HepG2 (cell line): Measurements from ENCODE around the gene ANKRD13D. TPM values are rescaled to one million over a fixed set of nuclear protein-coding genes. Genes with fewer than 3 reads are reported as not detected.
A peak's percentile ranks its signal among the peaks of the same experiment; 100 is the strongest.

Experiments used
- ARNTL ChIP-seq: sonication (generic); formaldehyde crosslinking; IDR thresholded peaks from 2 replicates; pipeline ENCODE4 v1.4.0; 2020; ENCODE audit warnings: mild to moderate bottlenecking, missing genetic modification reagents
- ATF1 ChIP-seq: IDR thresholded peaks from 2 replicates; pipeline ENCODE4 v1.6.1; 2016; ENCODE audit warnings: mild to moderate bottlenecking, control low read depth
- CENPBD1 ChIP-seq: sonication (generic); formaldehyde crosslinking; IDR thresholded peaks from 2 replicates; pipeline ENCODE4 v1.8.0; 2022; ENCODE audit warnings: missing genetic modification reagents, low read depth, mild to moderate bottlenecking, borderline replicate concordance
- GZF1 ChIP-seq: sonication (generic); formaldehyde crosslinking; IDR thresholded peaks from 2 replicates; pipeline ENCODE4 v1.5.1; 2020; ENCODE audit warnings: mild to moderate bottlenecking, missing genetic modification reagents
- HMGA1 ChIP-seq: sonication (generic); formaldehyde crosslinking; conservative IDR thresholded peaks from 2 replicates; pipeline ENCODE4 v1.4.0; 2020; ENCODE audit warnings: missing genetic modification reagents
- HNRNPH1 ChIP-seq: fragments of 200-400 bp; formaldehyde crosslinking; optimal IDR thresholded peaks from 2 replicates; pipeline ENCODE3; 2017; ENCODE audit warnings: mild to moderate bottlenecking, low read depth, low read length
- MYC ChIP-seq: sonication (generic); formaldehyde crosslinking; IDR thresholded peaks from 2 replicates; pipeline ENCODE4 v1.9.0; 2021; ENCODE audit warnings: missing genetic modification reagents, borderline replicate concordance
- NCOA2 ChIP-seq: sonication (generic); formaldehyde crosslinking; IDR thresholded peaks from 2 replicates; pipeline ENCODE4 v1.8.0; 2022; ENCODE audit warnings: inconsistent platforms
- PBX3 ChIP-seq: sonication (generic); formaldehyde crosslinking; IDR thresholded peaks from 2 replicates; pipeline ENCODE4 v1.8.1; 2023; ENCODE audit warnings: missing genetic modification reagents, inconsistent platforms, borderline replicate concordance
- PHF20 ChIP-seq: sonication (generic); formaldehyde crosslinking; IDR thresholded peaks from 2 replicates; pipeline ENCODE4 v1.5.0; 2020; ENCODE audit warnings: mild to moderate bottlenecking, missing genetic modification reagents
- POLR2G ChIP-seq: fragments of 200-400 bp; formaldehyde crosslinking; IDR thresholded peaks from 2 replicates; pipeline ENCODE4 v1.6.1; 2018; ENCODE audit warnings: mild to moderate bottlenecking, low read depth, low read length, moderate library complexity
- SMAD1 ChIP-seq: sonication (generic); formaldehyde crosslinking; IDR thresholded peaks from 2 replicates; pipeline ENCODE4 v1.4.0; 2020; ENCODE audit warnings: missing genetic modification reagents, low read depth, mild to moderate bottlenecking, borderline replicate concordance
- SNAPC4 ChIP-seq: sonication (generic); formaldehyde crosslinking; IDR thresholded peaks from 2 replicates; pipeline ENCODE4 v1.4.0; 2020; ENCODE audit warnings: mild to moderate bottlenecking, missing genetic modification reagents
- TFDP2 ChIP-seq: sonication (generic); formaldehyde crosslinking; IDR thresholded peaks from 2 replicates; pipeline ENCODE4 v1.4.0; 2020; ENCODE audit warnings: missing genetic modification reagents
- ZBTB37 ChIP-seq: sonication (generic); formaldehyde crosslinking; IDR thresholded peaks from 2 replicates; pipeline ENCODE4 v1.4.0; 2020; ENCODE audit warnings: mild to moderate bottlenecking, missing genetic modification reagents
- ZNF512B ChIP-seq: sonication (generic); formaldehyde crosslinking; IDR thresholded peaks from 2 replicates; pipeline ENCODE4 v1.5.1; 2020; ENCODE audit warnings: missing genetic modification reagents, mild to moderate bottlenecking, borderline replicate concordance
- polyA plus RNA-seq, 8 experiments: library from polyadenylated mRNA; depleted of rRNA in 3 of 8; stranded (reverse) in 7 of 8; unstranded in 1 of 8; fragments of >200 nt; fragmentation: Illumina TruSeq in 4 of 8; extraction: Trizol in 4 of 8; gene quantifications; 2 replicates each; pipeline versions ENCODE4 v1.2.1 to v1.2.3, GENCODE V29; 2011 to 2016; ENCODE audit warnings: low read depth in 4 of 8, missing spikeins in 1 of 8, mixed read lengths in 1 of 8; ENCODE audit not compliant: insufficient read depth in 1 of 8
- total RNA-seq, 5 experiments: library from RNA; depleted of rRNA; stranded (reverse); fragments of >200 nt; fragmentation: Illumina TruSeq; extraction: Trizol; gene quantifications; 2 replicates each; pipeline ENCODE4 v1.2.3, GENCODE V29; 2016; ENCODE audit warnings: low read depth in 1 of 5

ANKRD13D gene
- total and polyA plus RNA-seq, 2 of the 13 experiments (the other 11 are each of a cell fraction or from before 2014, with no cell fraction given) = 18.6 to 27.3 TPM

- TF ChIP-seq ZBTB37 (CRISPR knock-in tag) (no peak), HMGA1 (CRISPR knock-in tag) (no peak), CENPBD1 (CRISPR knock-in tag) (no peak; the same call in 1 of the 2 replicates), POLR2G (peak; percentile 91), SMAD1 (CRISPR knock-in tag) (no peak), NCOA2 (CRISPR knock-in tag) (peak; percentile 71), TFDP2 (CRISPR knock-in tag) (0 out of 2 replicates have a peak, but pooled peaks have one; percentile 50), MYC (CRISPR knock-in tag) (peak; percentile 94), HNRNPH1 (no peak), PBX3 (CRISPR knock-in tag) (no peak), ARNTL (CRISPR knock-in tag) (no peak), SNAPC4 (CRISPR knock-in tag) (no peak), ATF1 (CRISPR knock-in tag) (no peak), PHF20 (CRISPR knock-in tag) (0 out of 2 replicates have a peak, but pooled peaks have one; percentile 27), GZF1 (CRISPR knock-in tag) (no peak), ZNF512B (CRISPR knock-in tag) (no peak)
These were observed 49.1 kb upstream of the ANKRD13D start (continued) for GRCh38 chr11:67239783-67240575.
